AG08395 (cell line): Measurements from ENCODE around the gene RCOR2.
A peak's percentile ranks its signal among the peaks of the same experiment; 100 is the strongest.

Source experiments
- DNase-seq: peaks from one replicate; pipeline ENCODE4 v3.0.0; 2012; ENCODE audit warnings: mixed read lengths, low spot score

The RCOR2 gene

GRCh38 chr11:63922673-63923192 is 5.8 kb upstream of the RCOR2 start:
- DNase-seq: no peak

GRCh38 chr11:63920939-63921417 is 4.0 kb upstream of the RCOR2 start:
- DNase-seq: no peak

- DNase-seq: peak; percentile 60
These were observed 3.4 kb upstream of the RCOR2 start for GRCh38 chr11:63920126-63920938.

- DNase-seq: no peak
These were observed 2.5 kb upstream of the RCOR2 start for GRCh38 chr11:63919267-63920125.

- DNase-seq: no peak
These were observed 1.7 kb upstream of the RCOR2 start for GRCh38 chr11:63918507-63919191.

- DNase-seq: peak; percentile 49
These were observed 935 bp upstream of the RCOR2 start for GRCh38 chr11:63917692-63918506.

- peak; percentile 63 for DNase-seq
These were observed 765 bp downstream of the RCOR2 start for GRCh38 chr11:63915961-63916836.

- no peak for DNase-seq
These were observed 1.9 kb downstream of the RCOR2 start for GRCh38 chr11:63914896-63915691.

GRCh38 chr11:63913866-63914830 is 2.8 kb downstream of the RCOR2 start:
- DNase-seq: no peak

GRCh38 chr11:63912678-63913077 is 4.3 kb downstream of the RCOR2 start:
- DNase-seq: no peak

GRCh38 chr11:63911876-63912275 is 5.1 kb downstream of the RCOR2 start:
- no peak for DNase-seq

GRCh38 chr11:63911440-63911839 is 5.5 kb downstream of the RCOR2 start:
- DNase-seq: no peak

GRCh38 chr11:63910675-63911074 is 6.3 kb downstream of the RCOR2 start:
- no peak for DNase-seq

GRCh38 chr11:63909591-63910506 is 7.1 kb downstream of the RCOR2 start:
- DNase-seq: no peak

GRCh38 chr11:63908631-63909401 is 8.1 kb downstream of the RCOR2 start:
- no peak for DNase-seq

GRCh38 chr11:63907808-63908530 is 9.0 kb downstream of the RCOR2 start:
- DNase-seq: no peak
